HS-27A (cell line): ENCODE results near the gene MEIS2.

Experiments
- DNase-seq: peaks from one replicate; pipeline ENCODE4 v3.0.0-alpha.2; 2012; ENCODE audit warnings: low read depth, missing footprints

Gene MEIS2

DNA sequence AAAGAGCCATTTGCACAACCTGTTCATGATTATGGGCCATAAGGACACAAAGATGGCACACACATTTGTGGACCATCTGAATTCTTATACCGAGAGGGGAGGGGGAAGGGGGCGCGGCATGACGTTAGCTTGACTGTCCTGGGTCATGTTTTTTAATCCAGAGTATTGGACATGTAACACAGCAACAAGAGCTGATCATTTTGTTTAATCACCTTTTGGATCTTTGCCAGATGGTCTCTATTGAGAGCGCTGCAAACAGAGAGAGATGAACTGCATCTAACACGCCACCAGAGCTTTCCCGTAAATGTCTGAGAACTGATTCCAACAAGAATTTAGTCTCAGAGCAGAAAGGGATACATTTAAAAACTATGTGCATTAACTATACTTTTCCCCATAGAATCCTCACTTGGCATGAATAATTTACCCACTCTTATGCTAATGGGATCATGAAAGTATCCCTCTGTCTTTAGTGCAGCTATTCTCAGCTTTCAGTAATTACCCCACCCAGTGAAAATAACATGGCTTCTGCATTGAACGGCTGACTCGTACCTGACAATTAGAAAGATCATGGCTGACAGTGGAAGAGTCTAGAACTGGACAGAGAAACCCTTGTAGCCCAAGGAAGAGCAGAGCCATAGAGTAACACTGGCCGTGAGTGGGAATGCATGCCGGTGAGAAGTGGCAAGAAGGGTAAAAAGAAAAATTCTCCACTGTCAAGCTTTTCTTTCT lies 22.6 kb downstream of the MEIS2 start:
- no peak for DNase-seq

DNA sequence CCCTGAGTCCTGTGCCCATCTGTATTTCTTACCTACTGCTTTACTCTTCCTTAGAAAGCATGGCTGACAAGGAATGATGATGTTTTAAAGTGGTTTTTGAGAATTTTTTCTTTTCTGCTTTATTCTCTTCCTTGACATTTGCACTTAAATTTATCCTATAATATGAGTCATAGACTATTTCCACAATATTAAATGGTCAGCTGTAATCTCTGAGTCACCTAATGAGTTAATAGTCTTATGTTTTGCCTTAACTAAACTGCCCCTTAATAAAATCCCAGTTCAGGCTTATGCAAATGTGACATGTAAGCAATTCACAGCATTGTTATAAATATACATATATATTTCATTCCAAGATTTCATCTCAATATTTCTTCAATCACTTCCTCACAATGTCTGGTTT lies 23.8 kb downstream of the MEIS2 start:
- no peak for DNase-seq

DNA sequence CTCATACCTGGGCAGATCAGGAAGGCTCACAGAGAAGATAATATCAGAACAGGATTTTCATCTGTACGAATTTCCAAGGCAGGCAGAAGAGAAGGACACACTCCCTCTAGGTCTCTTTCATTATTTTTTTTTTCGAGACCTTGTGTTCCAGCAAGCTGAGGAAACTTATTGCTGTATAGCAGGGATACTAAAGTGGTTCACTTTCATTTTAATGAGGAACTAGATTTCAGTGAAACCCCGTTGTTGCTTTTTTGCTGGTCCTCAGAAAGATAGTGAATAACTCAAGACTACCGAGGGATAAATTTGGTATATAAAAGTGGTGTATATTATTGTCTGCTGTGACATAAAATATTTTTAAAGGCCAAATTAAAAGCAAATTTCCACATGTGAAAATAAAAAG lies 24.6 kb downstream of the MEIS2 start:
- no peak for DNase-seq

DNA sequence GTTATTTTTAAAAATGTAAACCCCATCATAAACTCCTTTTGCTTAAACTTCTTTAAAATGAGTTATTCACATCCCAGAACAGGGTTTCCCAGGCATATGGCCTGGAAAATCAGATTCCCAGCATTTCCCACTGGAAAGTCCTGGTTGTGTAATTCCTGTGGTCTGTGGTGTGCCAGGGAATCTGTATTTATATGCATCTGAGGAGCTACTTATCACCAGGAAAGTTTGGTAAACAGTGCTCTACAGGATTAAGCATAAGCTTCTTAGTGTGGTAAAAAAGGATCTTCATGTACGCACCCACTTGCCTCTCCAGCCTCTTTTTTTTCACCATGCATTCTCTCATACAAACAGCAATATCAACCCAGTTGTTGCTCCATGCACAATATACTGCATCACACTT lies 28.2 kb downstream of the MEIS2 start:
- no peak for DNase-seq

DNA sequence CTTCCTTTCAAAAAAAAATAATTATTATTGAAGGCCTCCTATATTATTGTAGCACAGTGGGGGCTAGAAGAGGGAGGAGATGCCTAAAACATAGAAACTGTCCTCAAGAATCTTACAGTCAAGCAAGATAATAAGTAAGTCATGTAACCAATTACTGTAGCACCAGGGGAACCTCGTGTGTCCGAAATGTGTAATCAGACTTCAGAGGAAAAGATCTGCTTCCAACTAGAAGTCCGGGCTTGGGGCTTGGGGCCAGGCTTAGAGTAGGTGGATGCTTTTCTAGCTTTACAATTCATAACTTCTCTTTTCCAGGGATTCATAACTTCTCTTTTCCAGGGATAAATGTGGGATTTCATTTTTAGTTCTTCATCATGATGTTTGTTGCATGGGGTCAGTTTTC lies 29.2 kb downstream of the MEIS2 start:
- no peak for DNase-seq

DNA sequence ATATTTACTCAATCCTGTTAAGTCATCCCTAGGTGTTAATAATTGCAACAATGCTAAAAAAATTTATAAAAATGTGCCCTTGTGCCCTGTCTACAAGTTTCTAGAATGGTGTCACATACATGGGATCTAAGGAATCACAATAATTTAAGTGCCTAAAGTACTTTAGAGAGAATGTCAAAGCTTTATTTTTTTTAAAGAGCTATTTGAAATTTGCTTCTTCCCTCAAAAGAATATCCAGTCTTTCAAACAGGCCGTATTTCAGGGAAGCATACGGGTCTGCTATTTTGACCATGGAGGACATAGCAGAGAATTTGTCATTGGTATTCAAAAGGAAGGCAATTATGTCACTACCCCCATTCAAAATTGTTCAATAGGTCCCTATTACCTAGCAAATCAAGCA lies 29.7 kb downstream of the MEIS2 start:
- no peak for DNase-seq

DNA sequence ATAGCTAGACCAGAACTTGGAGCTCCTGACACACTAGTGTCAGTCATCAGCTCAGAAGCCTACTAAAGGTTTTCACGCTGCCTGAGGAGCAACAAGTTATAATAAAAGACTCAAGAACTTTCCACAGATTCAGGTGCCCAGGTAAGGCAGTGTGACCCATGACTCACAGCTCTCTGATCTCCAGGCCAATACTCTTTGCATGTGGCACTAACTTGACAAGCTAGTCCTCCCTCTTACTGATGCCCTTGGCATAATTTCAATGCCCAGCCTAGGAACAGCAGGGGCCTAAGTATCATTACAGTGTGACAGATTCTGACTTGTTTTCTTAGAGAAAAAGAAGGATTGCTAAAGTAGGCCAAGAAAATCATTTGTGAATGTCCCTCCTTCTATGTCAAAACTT lies 38.4 kb downstream of the MEIS2 start:
- no peak for DNase-seq

DNA sequence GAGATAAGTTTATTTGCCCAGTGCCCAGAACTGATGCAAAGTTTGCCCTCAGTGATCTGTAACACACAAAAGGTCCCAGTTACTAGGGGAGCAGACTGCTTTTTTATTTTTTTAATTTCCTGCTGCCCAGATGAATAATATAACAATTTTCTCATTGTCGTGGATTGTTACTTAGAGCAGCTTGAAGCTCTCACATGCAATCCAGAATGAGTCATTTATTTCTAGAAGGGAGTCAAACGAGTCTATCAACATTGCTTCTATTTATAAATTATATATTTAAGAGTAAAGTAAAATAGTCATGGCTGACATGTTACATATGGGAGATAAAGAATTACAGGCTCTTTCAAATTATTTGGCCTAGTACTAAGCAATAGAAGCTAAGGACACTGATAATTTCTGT lies 41.3 kb downstream of the MEIS2 start:
- no peak for DNase-seq

DNA sequence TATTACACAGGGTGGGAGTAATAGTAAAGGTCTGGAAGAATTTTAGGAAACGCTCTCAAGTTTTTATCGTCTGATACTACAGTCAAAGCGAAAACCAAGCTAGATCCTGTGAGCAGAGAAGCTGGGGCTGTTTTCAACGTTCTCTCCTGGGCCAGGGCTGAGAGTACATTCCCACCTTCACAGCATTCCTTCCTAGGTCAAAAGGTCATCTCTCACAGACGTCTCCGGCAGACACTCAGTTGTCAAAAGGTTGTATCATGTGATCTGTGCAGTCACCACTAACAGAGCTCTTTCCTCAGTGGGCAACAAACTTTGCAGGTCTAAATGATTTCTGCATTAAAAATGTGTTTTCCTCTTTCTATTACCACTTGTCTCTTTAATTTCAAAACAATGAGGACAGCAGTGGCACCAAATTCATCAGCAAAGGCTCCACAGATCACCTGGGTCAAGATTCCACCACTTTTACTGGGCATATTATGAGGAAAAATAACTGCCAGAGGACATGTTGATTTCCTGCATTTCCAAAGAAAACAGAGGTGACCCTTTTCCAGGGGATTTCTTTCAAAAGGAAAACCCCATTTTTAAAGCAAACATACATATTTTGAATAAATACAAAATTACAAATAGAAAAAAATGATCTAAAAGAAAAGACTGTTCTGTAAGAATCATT lies 41.9 kb downstream of the MEIS2 start:
- DNase-seq = no peak

DNA sequence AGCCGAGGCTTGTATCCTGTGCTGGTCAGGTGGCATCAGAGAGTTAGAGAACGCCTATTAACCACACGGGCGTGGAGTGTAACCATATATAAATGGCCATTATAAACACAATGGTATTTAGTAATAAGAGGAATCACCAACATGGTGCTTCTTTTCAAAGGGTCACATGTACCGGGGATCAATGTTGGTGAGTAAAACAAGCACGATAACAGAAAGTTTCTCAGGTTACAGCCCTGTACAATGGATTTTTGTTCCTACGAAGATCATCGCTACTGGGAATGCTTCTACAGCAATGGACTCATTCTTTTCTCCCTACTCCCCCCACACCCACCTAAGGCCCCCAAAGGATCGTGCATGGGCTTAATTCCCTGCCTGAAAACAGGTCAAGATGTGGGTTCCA lies 42.5 kb downstream of the MEIS2 start:
- no peak for DNase-seq

DNA sequence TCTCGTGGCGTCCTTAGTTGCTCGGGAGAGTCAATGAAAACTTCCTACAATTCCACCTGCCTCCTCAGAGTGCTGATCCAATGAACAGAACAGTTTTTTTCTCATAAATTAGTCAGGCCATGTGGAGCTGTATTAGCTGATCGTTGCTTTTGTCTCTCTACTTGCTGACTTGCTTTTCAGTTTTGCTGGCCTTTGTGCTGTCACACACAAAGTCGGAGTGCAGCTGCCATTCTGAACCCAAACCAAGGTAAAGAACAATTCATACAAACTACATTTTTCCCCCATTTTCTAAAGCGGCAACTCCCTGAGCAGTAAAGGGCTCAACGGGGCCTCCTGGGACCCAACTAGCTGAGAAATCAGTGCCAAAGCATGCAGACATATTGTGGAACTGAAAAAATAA lies 43.1 kb downstream of the MEIS2 start:
- DNase-seq = no peak

DNA sequence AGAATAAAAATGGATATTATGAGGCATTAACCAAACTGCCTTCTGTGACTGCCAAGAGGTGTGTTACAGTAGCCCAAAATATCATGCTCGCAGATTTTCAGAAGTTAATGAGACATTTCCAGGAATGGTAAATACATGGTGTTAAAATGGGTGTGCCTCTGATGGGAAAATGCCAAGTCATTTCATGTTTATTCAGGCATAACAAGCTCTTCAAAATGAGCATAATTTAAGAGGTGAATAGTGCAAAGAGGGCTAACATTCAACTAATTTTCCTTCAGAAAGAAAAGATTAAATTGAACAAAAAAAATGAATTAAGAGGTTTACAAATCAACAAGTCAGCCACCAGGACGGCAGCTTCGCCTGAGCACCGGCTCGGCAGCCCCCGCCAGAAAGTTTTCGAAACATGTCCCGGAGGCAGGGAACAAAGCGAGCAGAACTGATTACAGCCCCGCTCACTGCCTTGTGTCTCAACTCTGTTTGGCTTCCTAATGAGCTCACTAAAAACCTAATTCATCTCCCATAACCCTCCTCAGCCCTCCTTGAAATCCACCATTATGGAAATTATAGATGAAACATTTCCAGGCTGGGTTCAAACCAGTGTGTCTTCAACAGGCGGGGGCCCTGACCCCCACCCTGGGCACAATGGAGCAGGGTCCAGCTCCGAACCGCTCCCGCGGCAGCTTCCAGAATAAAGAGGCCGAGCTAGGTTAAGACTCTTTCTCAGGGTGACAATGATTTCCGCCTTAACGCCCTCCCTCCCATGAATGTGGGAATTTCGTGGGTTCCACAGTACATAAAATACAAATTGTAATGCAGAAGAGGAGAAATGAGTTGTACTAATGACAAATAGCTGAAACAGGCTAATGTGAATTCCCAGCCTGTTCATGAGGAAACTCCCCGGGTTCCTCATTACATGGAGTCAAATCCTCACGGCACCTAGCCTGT lies 43.9 kb downstream of the MEIS2 start:
- no peak for DNase-seq

DNA sequence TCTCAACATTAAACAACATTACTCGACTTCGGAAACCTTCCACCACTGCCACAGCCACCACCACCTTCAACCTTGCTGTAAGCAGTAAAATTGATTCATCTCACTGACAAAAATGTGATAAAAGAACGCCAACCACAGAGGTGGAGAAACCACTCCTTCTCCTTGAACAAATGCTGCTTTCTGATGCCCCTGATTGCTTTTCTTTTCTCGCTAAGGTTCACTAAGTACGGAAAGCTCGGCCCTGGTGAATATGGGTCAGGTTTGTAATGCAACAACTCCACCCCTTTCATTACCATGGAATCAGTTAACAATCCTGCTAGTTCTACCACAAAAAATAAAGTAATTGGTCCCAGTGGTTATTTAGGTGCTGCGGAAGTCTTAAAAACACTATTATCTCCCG lies 44.9 kb downstream of the MEIS2 start:
- no peak for DNase-seq

DNA sequence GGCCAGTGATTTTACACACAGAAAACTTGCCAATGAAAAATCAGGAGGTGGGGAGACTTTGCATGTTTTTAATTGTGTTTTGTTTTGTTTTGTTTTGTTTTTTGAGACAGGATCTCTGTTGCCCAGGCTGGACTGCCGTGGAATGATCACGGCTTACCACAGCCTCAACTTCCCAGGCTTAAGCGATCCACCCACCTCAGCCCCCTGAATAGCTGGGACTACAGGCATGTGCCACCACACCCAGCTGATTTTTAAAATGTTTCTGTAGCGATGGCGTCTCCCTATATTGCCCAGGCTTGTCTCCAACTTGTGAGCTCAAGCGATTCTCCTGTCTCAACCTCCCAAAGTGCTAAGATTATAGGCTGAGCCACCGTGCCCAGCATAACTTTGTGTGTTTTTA lies 46.0 kb downstream of the MEIS2 start:
- no peak for DNase-seq

DNA sequence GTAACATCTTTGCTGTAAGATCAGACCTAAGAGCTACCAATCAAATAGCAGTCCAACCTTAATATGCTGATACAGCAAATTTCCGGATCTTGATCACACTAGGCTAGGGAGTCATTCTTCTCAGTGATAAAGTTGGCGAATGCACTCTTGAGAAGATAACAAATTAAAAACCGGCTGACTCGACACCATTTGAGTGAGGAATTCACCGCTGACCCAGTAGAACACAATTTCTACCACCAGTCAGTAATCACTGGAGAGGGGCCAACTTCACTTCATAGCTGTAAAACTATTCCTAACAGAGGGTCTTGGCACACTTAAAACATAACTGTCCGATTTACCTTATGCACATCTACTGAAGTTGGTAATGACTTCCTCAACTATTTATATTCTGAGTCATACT lies 47.2 kb downstream of the MEIS2 start:
- no peak for DNase-seq

DNA sequence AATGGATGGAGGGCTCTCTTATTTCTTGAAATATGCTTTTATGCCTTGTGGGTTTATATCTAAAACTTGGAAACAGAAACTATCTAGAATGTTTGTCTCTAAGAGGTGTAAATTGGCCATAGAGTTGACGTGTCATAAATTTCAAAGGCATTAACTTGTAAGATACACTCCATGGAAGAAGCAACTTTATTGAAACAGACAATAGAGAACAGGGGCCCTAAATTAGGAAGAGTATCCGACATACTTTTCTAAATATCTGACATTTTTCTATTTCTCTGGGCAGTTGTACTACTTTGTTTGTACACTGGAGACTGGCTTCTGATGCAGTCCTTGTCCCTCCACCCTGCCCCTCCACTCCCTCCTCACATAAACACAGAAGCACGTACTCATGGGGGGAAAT lies 50.0 kb downstream of the MEIS2 start:
- no peak for DNase-seq

DNA sequence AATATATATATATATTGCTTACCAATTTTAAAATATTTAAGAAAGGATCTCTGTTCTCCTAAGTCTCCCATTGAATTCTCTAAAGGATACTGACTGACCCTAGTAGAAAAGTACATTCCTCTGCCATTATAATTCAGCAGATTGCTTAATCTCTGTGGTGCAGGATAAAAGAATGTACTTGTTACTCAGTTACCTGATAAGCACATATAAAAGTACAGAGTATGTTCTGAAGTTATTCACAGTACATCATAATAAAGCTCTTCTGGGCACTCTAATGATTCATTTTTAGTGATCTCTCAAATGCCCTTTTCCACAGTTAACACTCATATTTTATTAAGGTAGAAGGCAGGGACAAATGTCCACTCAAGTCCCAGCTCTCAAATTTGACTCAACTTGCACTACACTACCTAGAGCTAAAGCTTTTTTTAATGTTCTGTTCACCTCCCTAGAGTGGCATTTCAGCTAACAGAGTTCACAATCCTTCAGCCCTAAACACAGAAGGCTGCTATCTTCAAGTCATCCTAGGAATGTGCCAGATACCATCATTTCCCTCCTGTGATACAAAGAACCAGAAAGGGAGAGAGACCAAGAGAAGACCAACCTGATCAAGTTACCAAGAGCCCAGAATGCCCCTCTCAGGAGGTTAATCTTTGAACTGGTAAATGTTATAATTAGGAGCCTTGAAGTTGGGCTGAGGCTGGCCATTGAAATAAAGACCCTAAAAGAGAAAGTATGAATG lies 53.3 kb downstream of the MEIS2 start:
- DNase-seq = no peak

DNA sequence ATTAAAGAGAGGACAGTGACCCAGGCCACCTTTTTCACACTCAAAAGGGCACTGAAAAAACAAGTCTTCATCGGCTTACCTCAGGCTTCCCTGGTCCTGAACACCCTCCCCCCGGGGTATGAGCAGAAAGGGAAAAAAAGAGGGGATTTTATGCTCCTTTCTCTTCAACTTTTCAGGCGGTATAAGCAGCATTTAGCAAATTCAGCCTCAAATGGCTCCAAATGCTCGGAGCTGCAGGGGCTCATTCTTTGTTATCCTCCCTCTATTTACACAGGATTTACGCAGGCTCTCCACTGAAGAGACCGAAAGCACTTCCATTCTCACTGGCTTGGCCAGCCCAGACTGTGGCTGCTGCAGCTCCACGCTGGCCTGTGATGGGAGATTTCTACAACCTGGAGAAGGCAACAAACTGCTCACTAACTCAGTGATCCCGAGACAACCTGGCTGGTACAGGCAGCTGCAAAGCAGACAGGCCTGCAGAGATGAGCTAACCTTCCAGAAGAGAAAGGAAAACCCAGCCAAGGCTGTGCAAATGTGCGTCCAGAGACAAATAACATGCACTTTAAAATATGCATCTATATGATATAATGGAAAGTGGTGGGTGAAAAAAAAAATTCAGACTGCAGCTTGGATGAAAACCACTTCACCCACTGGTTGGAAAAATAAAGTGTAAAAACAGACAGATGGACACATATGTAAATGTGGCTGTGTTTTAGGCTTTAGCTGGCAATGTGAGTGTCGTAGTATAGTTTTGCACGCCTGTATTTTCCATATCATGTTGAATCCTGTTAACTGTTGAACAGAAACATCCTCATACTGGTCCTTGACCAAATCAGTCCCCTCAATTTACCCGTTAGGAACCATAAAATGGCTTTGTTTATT lies 54.2 kb downstream of the MEIS2 start:
- DNase-seq = no peak

DNA sequence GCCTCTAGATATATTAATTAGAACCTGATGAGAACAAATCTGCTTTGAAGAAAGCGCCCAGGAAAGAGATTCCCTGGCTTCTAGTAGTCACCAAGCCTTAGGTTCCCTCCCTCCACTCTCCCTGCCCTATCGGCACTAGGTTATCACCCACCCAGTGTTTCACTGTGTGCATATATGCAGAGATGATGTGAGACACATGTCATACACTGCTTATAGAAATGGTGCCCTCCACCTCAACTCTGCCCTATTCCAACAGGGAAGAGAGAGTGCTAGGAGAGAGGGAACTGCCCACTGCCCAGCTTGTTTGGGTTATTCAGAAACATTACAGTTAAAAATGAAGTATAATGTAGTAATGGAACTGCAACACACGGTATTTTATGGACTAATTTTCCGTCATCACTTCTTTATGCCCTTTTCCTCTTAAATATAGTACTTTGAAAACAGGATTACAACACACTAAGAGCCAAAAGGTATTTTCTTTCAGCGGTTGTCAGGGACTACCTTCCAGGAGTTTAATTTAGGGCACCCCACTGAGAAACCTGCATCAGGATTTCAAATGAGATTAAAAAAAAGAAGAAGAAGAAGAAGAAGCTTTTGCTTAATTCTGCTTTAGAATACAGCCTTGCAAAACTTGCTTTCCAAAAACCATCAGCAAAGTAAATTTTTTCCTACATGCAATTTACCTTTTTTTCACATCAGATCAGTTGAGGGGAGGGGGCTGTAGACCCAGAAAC lies 55.3 kb downstream of the MEIS2 start:
- no peak for DNase-seq

DNA sequence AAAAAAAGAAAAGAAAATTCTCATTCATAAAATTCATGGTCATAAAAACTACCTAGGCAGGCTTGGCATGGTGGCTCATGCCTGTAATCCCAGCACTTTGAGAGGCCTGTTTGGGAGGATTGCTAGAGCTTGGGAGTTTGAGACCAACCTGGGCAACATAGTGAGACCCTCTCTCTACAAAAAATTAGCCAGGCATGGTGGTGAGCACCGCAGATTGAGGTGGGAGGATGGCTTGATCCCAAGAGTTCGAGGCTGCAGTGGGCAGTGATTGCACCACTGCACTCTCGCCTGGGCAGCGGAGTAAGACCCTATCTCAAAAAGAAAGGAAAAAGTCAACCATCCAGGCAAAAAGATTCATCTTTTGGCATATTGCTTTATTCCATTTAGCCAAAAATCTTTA lies 58.5 kb downstream of the MEIS2 start:
- DNase-seq = no peak

DNA sequence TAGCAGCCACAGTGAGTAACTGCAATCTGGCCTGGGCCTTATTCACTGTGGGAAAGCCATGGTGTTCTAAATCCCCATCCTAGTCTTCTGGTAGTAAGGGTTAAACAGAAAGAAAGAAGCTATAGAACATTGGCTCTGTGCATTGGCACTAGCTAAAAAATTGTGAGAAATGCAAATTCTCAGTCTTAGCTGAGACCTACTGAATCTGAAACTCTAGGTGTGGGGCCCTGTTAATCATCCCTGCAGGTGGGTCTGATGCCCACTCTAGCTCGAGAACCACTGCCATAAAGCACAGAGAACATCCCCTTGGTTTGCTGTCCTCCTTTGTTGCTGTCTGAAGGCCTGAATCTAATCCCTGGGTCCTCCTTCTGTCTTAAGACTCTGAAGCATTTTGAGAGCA lies 59.3 kb downstream of the MEIS2 start:
- no peak for DNase-seq
